ENCODE results near the gene NUMB. TPM values are rescaled to one million over a fixed set of nuclear protein-coding genes. Genes with fewer than 3 reads are reported as not detected.
A peak's percentile ranks its signal among the peaks of the same experiment; 100 is the strongest.

NUMB gene
- total and polyA plus RNA-seq, 4 donors = 21.2 to 45.8 (median 26.1) TPM

GRCh38 chr14:73466861-73467260 lies 8.5 kb upstream of the NUMB start:
- peaks cover 7 to 66% (median 51%) of the 10 kb centered on the region in 4 donors for H3K4me1 ChIP-seq (ENCODE audit: control insufficient read depth in 4 of 4, insufficient read depth in 4 of 4, low read length in 3 of 4)
- WGBS = 97% methylated on average over 4 of the region's 4 CpGs

GRCh38 chr14:73465823-73466532 lies 7.6 kb upstream of the NUMB start:
- WGBS = 49% methylated on average over 5 of the region's 5 CpGs
- Histone ChIP-seq H3K27me3 (ENCODE audit: control insufficient read depth in 4 of 4, insufficient read depth in 4 of 4, low read length in 3 of 4) (no peaks in the 10 kb centered on the region), H3K4me3 (ENCODE audit: low read depth in 1 of 3, low read length in 3 of 3) (peak overlapping the region in 1 of 3 donors; percentile 16), H3K9me3 (ENCODE audit: control insufficient read depth in 4 of 4, low read length in 3 of 4) (no peaks in the 10 kb centered on the region), H3K4me1 (ENCODE audit: control insufficient read depth in 4 of 4, insufficient read depth in 4 of 4, low read length in 3 of 4) (peaks cover 7 to 75% (median 59%) of the 10 kb centered on the region in 4 donors), H3K27ac (ENCODE audit: low read depth in 1 of 2, low read length in 2 of 2) (peak overlapping the region; percentile 45 to 83), H3K36me3 (ENCODE audit: control insufficient read depth in 4 of 4, insufficient read depth in 3 of 4, low read depth in 1 of 4, low read length in 3 of 4) (no peaks in the 10 kb centered on the region), H3K9ac (ENCODE audit: low read depth in 1 of 2, low read length in 2 of 2) (peak overlapping the region; percentile 16 to 30)
- peak; percentile 4 for TF ChIP-seq SP1 (IDR thresholded peaks at IDR 0.05)
- no peak for TF ChIP-seq REST (IDR thresholded peaks at IDR 0.05)
- TF ChIP-seq NR2F2 (IDR thresholded peaks at IDR 0.05) = no peak
- no peak for DNase-seq (ENCODE audit: low spot score)

More at GRCh38 chr14:73466861-73467260, 8.5 kb upstream of the NUMB start:
- H3K9ac ChIP-seq (ENCODE audit: low read depth in 1 of 2, low read length in 2 of 2) = no peak overlapping the region
- DNase-seq (ENCODE audit: low spot score) = no peak
- no peak overlapping the region for H3K4me3 ChIP-seq (ENCODE audit: low read depth in 1 of 3, low read length in 3 of 3)
- no peaks in the 10 kb centered on the region for H3K9me3 ChIP-seq (ENCODE audit: control insufficient read depth in 4 of 4, low read length in 3 of 4)
- peak overlapping the region in 1 of 2 donors; percentile 83 for H3K27ac ChIP-seq (ENCODE audit: low read depth in 1 of 2, low read length in 2 of 2)
- no peak for TF ChIP-seq FOXA2 (IDR thresholded peaks at IDR 0.05)
- no peak for TF ChIP-seq SP1 (IDR thresholded peaks at IDR 0.05)
- no peak for TF ChIP-seq NR2F2 (IDR thresholded peaks at IDR 0.05)
- no peak for TF ChIP-seq FOXA1 (IDR thresholded peaks at IDR 0.05)
- no peak for TF ChIP-seq RXRA (IDR thresholded peaks at IDR 0.05)
- no peak for TF ChIP-seq EGR1 (IDR thresholded peaks at IDR 0.05; ENCODE audit: low read depth in 2 of 2)
- TF ChIP-seq YY1 (IDR thresholded peaks at IDR 0.05) = no peak
- no peak for TF ChIP-seq MAX (IDR thresholded peaks at IDR 0.05)
- no peak for TF ChIP-seq REST (IDR thresholded peaks at IDR 0.05)
- no peaks in the 10 kb centered on the region for H3K27me3 ChIP-seq (ENCODE audit: control insufficient read depth in 4 of 4, insufficient read depth in 4 of 4, low read length in 3 of 4)
- no peaks in the 10 kb centered on the region for H3K36me3 ChIP-seq (ENCODE audit: control insufficient read depth in 4 of 4, insufficient read depth in 3 of 4, low read depth in 1 of 4, low read length in 3 of 4)
